Right ventricle myocardium inferior (tissue), 1 donor: ENCODE measurements around the gene EFHD1. TPM values are rescaled to one million over a fixed set of nuclear protein-coding genes. Genes with fewer than 3 reads are reported as not detected.
A peak's percentile ranks its signal among the peaks of the same experiment; 100 is the strongest.

Experiments used
- ATAC-seq: fragments of 200-7000 bp; cut with Tn5 transposase; one replicate; pipeline ENCODE4 v1.9.1; 2020; ENCODE audit warnings: mild to moderate bottlenecking, moderate library complexity
- DNase-seq: peaks from one replicate; pipeline ENCODE4 v3.0.0; 2021; ENCODE audit errors: missing footprints
- intact Hi-C: fragments of 100-400 bp; cut with DNase I; formaldehyde crosslinking; loops from one replicate; pipeline ENCODE4 v1.11.0; 2022
- long read RNA-seq: library from polyadenylated mRNA; unstranded; transcript quantifications from one replicate; pipeline ENCODE4 v2.0.0, GENCODE V29; 2021
- total RNA-seq: library from RNA; stranded (reverse); fragmentation: NEBNext Ultra II Directional; extraction: Animal tissue kit (Norgen Biotek cat#: 25700); gene quantifications from one replicate; pipeline ENCODE4 v1.2.1, GENCODE V29; 2021
- donor health status: DM: no; HTN: yes; CAD: no; lungs with severe emphysema.

EFHD1 gene
- total RNA-seq, result 26.3 TPM
- long read RNA-seq, transcript EFHD1-201 (4 exons, 2,259 nt), result major isoform, 30 of 30 reads
- long read RNA-seq, partial matches to known transcripts, result 0 of 30 reads
- long read RNA-seq, other reads (novel, unspliced or antisense), result 0 of 30 reads

- ATAC-seq, result peak; percentile 90
- intact Hi-C loops, result no loop called here
- DNase-seq, result peak; percentile 84
These were observed at the start of gene EFHD1 for GRCh38 chr2:232633413-232634205. EFHD1 (plus strand) TSS chr2:232633604; CDS start chr2:232633705, 101 bp downstream.

- ATAC-seq (no peak), DNase-seq (no peak)
- intact Hi-C loops, result no loop called here
These were observed 49.2 kb upstream of the EFHD1 start for GRCh38 chr2:232584238-232584637.

GRCh38 chr2:232586943-232587505 lies 46.4 kb upstream of the EFHD1 start:
- ATAC-seq (no peak), DNase-seq (no peak)
- intact Hi-C loops, result no loop called here

GRCh38 chr2:232587512-232587911 lies 45.9 kb upstream of the EFHD1 start:
- intact Hi-C loops, result no loop called here
- DNase-seq (no peak), ATAC-seq (no peak)

- DNase-seq (no peak), ATAC-seq (no peak)
- intact Hi-C loops, result no loop called here
These were observed 45.4 kb upstream of the EFHD1 start for GRCh38 chr2:232588031-232588430.

GRCh38 chr2:232588680-232589585 lies 44.5 kb upstream of the EFHD1 start:
- intact Hi-C loops, result no loop called here
- ATAC-seq, result peak; percentile 72
- DNase-seq, result no peak

- DNase-seq, result no peak
- peak; percentile 12 for ATAC-seq
- intact Hi-C loops, result no loop called here
These were observed 40.5 kb upstream of the EFHD1 start for GRCh38 chr2:232592772-232593395.

- no peak for DNase-seq
- ATAC-seq, result no peak
- intact Hi-C loops, result no loop called here
These were observed 39.4 kb upstream of the EFHD1 start for GRCh38 chr2:232593982-232594381.

- ATAC-seq, result no peak
- intact Hi-C loops, result no loop called here
- DNase-seq, result no peak
These were observed 35.9 kb upstream of the EFHD1 start for GRCh38 chr2:232597362-232598079.

- DNase-seq (no peak), ATAC-seq (no peak)
- intact Hi-C loops, result no loop called here
These were observed 35.1 kb upstream of the EFHD1 start for GRCh38 chr2:232598293-232598692.

- ATAC-seq (no peak), DNase-seq (no peak)
- intact Hi-C loops, result loop anchor here (10.0 kb wide), 1 partner anchor 455 kb away; no protein-coding TSS in a partner anchor
These were observed 33.2 kb upstream of the EFHD1 start for GRCh38 chr2:232600053-232600773.

GRCh38 chr2:232603283-232603682 lies 30.1 kb upstream of the EFHD1 start:
- DNase-seq, result no peak
- no peak for ATAC-seq
- intact Hi-C loops, result loop anchor here (10.0 kb wide), 1 partner anchor 452 kb away; no protein-coding TSS in a partner anchor

- intact Hi-C loops, result loop anchor here (10.0 kb wide), 1 partner anchor 450 kb away; no protein-coding TSS in a partner anchor
- ATAC-seq (no peak), DNase-seq (no peak)
These were observed 28.9 kb upstream of the EFHD1 start for GRCh38 chr2:232604535-232604934.

- intact Hi-C loops, result loop anchor here (2.0 to 10.0 kb wide), 3 partner anchors 62 to 644 kb away; partner anchors contain the start of gene ATG16L1
- no peak for ATAC-seq
- DNase-seq, result no peak
These were observed 26.4 kb upstream of the EFHD1 start for GRCh38 chr2:232607011-232607410.

GRCh38 chr2:232609607-232610006 lies 23.8 kb upstream of the EFHD1 start:
- DNase-seq, result no peak
- intact Hi-C loops, result loop anchor here (10.0 kb wide), 1 partner anchor 445 kb away; no protein-coding TSS in a partner anchor
- ATAC-seq, result no peak

- intact Hi-C loops, result no loop called here
- ATAC-seq (no peak), DNase-seq (no peak)
These were observed 23.3 kb upstream of the EFHD1 start for GRCh38 chr2:232610081-232610480.

- intact Hi-C loops, result no loop called here
- no peak for DNase-seq
- ATAC-seq, result no peak
These were observed 22.3 kb upstream of the EFHD1 start for GRCh38 chr2:232611061-232611460.
